Motor neuron (in vitro differentiated cells): ENCODE results near the gene CYP2A13. TPM values are rescaled to one million over a fixed set of nuclear protein-coding genes. Genes with fewer than 3 reads are reported as not detected.
A peak's percentile ranks its signal among the peaks of the same experiment; 100 is the strongest.
"Not testable (repeated sequence)": the region's sequence is repeated elsewhere in the genome, so short reads cannot be mapped to it uniquely, and the experiment has no call there.

ENCODE experiments used
- ATAC-seq, 8 experiments: fragments of 200-7000 bp; cut with Tn5 transposase; replicated peaks in 6 of 8; 2 replicates each; pipeline ENCODE4 v1.8.0; 2021; ENCODE audit warnings: mild to moderate bottlenecking in 8 of 8, moderate library complexity in 8 of 8
- H3K27ac ChIP-seq, 2 donors: fragments of 250-450 bp; sonication (Bioruptor Pico); 2 replicates each; pipeline ENCODE4 v1.9.0; 2021; ENCODE audit warnings: antibody characterized with exemption in 2 of 2, mild to moderate bottlenecking in 2 of 2, moderate library complexity in 1 of 2
- H3K4me1 ChIP-seq, 2 donors: fragments of 250-450 bp; sonication (Bioruptor Pico); replicated peaks in 1 of 2; 2 replicates each; pipeline ENCODE4 v1.6.1; 2021; ENCODE audit warnings: antibody characterized with exemption in 2 of 2, mild to moderate bottlenecking in 2 of 2, moderate library complexity in 1 of 2
- H3K4me3 ChIP-seq, 5 donors: fragments of 250-450 bp; sonication (Bioruptor Pico); 2 replicates each; pipeline ENCODE4 v1.9.0; 2021; ENCODE audit warnings: antibody characterized with exemption in 5 of 5, mild to moderate bottlenecking in 5 of 5, moderate library complexity in 4 of 5
- WGBS, 10 experiments: fragments of 450-650 bp; shearing (Covaris generic); methylation state at CpG; one replicate each; pipeline ENCODE4 v1.0.0; 2022; 5-methylcytosine and 5-hydroxymethylcytosine counted together
- in situ Hi-C, 9 experiments: fragments of 400-800 bp; cut with MboI; loops; one replicate each; pipeline ENCODE4 v1.15.0; 2021; ENCODE audit warnings: low sequenced_read_pairs in 9 of 9, low pct_unique_long_range_greater_than_20kb in 2 of 9; ENCODE audit not compliant: unreplicated experiment in 9 of 9
- total RNA-seq, 8 experiments: library from RNA; unstranded; fragments of 300-600 nt; gene quantifications; 2 replicates each; pipeline versions ENCODE4 v1.2.3 to v1.2.4, GENCODE V29; 2022

Gene CYP2A13
- total RNA-seq, 8 experiments from 2014 or later, result not detected

DNA sequence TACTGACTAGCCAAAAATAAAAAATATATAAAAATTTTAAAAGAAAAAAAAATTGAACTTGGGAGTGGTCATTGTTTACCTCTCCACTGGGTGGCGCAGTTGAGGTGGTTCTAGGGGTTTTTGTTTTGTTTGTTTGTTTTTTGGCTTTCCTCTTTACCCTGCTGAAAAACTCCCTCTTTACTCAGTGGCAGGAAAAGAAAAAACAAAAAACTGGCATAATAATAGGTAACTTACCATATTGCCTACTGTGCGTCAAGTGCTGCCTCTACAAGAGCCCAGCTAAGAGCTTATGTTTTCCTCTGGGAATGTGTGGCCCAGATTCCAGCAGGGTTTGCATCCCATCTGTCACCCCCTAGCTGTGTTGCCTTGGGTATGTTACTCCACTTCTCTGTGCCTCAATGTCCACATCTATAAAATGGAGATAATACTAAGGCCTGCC, 38.5 kb downstream of the CYP2A13 start:
- H3K4me1 ChIP-seq, H3K4me3 ChIP-seq, ATAC-seq, in situ Hi-C loops, H3K27ac ChIP-seq: not testable (repeated sequence)
- 0 to 86% (median 38%) methylated on average over 1 to 2 of the region's 2 CpGs; no CpG with 5 or more reads in 1 of the 10 experiments for WGBS, 10 experiments

DNA sequence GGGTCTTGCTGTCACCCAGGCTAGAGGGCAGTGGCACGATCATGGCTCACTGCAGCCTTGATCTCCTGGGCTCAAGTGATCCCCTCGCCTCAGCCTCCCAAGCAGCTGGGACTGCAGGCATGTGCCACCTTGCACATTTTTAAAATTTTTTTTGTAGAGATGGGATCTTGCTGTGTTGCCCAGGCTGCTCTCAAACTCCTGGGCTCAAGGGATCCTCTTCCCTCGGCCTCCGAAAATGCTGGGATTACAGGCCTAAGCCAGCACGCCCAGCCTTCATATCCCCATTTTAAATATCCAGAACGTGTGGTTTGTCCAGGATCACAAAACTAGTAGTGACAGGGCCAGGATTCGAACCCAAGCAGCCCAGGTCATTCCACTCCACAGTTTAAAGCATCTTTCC, 39.1 kb downstream of the CYP2A13 start:
- in situ Hi-C loops, H3K27ac ChIP-seq, H3K4me3 ChIP-seq, ATAC-seq, H3K4me1 ChIP-seq: not testable (repeated sequence)
- 60 to 100% (median 84%) methylated on average over 1 to 4 of the region's 7 CpGs; no CpG with 5 or more reads in 4 of the 10 experiments for whole genome bisulfite sequencing, 10 experiments

DNA sequence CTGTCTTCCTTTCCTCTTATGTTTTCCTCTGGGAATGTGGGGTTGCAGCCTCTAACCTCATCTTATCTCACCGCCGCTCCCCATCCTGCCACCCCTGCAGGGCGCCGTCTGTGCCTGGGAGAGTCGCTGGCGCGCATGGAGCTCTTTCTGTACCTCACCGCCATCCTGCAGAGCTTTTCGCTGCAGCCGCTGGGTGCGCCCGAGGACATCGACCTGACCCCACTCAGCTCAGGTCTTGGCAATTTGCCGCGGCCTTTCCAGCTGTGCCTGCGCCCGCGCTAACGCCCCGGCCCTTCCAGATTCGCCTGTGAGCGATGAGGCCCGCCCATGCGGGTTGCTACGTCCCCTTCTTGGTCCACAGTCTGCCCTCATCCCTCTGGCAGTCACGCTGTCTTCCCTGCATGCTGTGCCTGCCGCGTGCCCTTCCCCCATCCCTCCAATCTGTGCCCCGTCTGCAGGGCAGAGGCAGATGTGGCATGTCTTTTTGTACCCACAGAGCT, 39.6 kb downstream of the CYP2A13 start:
- H3K4me3 ChIP-seq, H3K27ac ChIP-seq, in situ Hi-C loops, H3K4me1 ChIP-seq: not testable (repeated sequence)
- ATAC-seq, result peak; percentile 84 to 98 (median 96)
- WGBS, 10 experiments, result no CpG with 5 or more reads among the region's 29 CpGs

- no peak for ATAC-seq
- WGBS, 10 experiments, result 38 to 84% (median 71%) methylated on average over 1 to 6 of the region's 6 CpGs; no CpG with 5 or more reads in 2 of the 10 experiments
Measured at GRCh38 chr19:41128692-41129091, 40.4 kb downstream of the CYP2A13 start.

GRCh38 chr19:41131186-41131585, 42.9 kb downstream of the CYP2A13 start:
- 0 to 73% (median 44%) methylated on average over 1 to 3 of the region's 5 CpGs; no CpG with 5 or more reads in 6 of the 10 experiments for WGBS, 10 experiments
- Histone ChIP-seq H3K4me1 (peaks cover 0 to 3% of the 10 kb centered on the region in 2 donors), H3K27ac (no peak overlapping the region), H3K4me3 (no peak overlapping the region)
- in situ Hi-C loops, result no loop called here
- ATAC-seq, result no peak

More at GRCh38 chr19:41128692-41129091, 40.4 kb downstream of the CYP2A13 start:
- in situ Hi-C loops, result no loop called here
- Histone ChIP-seq H3K4me1 (no peaks in the 10 kb centered on the region), H3K4me3 (no peak overlapping the region), H3K27ac (no peak overlapping the region)

GRCh38 chr19:41133260-41133659, 45.0 kb downstream of the CYP2A13 start:
- ATAC-seq, result no peak
- Histone ChIP-seq H3K4me1 (peaks cover 0 to 3% of the 10 kb centered on the region in 2 donors), H3K4me3 (no peak overlapping the region), H3K27ac (no peak overlapping the region)
- WGBS, 10 experiments, result 60 to 80% methylated on average over 1 of the region's 3 CpGs; no CpG with 5 or more reads in 8 of the 10 experiments
- in situ Hi-C loops, result no loop called here

DNA sequence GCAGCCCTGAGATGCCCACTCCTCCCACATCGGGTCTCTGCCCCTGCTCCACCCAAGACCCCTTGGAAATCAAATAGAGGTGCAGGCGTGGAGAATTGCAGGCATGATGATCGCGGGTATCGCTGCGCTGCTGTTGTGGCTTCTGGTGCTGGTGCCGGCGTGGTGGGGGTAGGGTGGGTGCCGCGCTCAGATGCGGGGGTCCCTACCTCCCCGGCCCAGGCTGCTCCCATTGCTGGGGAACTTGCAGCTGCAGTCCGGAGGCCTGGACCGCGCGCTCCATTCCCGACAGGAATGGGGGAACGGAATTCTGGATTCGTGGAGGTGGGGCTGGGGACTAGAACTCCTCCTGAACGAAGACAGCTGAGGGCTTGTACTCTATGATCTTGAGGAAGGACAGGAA, 46.4 kb downstream of the CYP2A13 start:
- Histone ChIP-seq H3K4me1 (peaks cover 0 to 3% of the 10 kb centered on the region in 2 donors), H3K27ac (no peak overlapping the region), H3K4me3 (no peak overlapping the region)
- no peak for ATAC-seq
- WGBS, 10 experiments, result no CpG with 5 or more reads among the region's 20 CpGs
- in situ Hi-C loops, result no loop called here

DNA sequence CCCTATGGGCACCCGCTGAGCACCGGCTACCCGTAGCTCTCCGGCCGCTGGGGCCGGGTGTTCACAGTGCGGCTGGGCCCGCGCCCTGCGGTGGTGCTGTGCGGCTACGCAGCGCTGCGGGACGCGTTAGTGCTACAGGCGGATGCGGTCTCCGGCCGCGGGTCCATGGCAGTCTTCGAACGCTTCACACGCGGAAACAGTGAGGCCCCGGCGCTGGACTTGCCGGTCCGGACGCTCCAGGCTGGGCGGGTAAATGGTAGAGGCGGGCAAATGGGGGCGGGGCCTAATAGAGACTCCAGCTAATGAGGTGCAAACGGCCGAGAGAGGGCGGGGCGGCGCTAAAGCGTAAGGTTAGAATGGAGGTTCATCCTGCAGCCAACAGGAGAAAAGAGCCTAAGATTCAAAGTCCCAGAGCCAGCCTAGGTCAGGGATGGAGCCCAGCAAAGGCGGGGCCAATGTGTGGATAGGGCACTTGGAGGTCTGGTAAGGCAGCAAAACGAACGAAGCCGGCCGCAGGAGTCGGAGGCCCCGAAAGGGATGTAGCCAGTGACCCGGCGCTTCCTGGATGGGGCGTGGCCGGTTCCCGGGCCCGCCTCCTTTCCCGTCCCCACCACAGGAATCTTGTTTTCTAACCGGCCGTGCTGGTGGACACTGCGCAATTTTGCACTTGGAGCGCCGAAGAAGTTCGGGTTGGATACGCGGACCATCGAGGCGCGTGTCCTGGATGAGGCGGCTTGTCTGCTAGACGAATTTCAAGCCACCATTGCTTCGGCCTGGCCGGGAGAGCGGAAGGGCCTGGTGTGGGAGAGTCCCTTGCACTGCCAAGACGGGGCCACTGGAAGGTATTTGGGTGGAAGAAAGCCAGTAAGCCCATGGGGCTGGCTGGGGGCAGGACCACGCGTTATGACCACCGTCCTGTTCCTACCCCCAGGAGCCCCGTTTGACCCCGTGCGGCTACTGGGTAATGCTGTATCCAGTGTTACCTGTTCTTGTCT, 47.4 kb downstream of the CYP2A13 start:
- H3K4me1 ChIP-seq, in situ Hi-C loops: not testable (repeated sequence)
- Histone ChIP-seq H3K4me3 (peak overlapping the region; percentile 33 to 57 (median 44)), H3K27ac (peak overlapping the region in 1 of 2 donors; percentile 63)
- 5% methylated on average over 10 of the region's 76 CpGs; no CpG with 5 or more reads in 9 of the 10 experiments for WGBS, 10 experiments
- peak; percentile 93 to 99 (median 96) for ATAC-seq

DNA sequence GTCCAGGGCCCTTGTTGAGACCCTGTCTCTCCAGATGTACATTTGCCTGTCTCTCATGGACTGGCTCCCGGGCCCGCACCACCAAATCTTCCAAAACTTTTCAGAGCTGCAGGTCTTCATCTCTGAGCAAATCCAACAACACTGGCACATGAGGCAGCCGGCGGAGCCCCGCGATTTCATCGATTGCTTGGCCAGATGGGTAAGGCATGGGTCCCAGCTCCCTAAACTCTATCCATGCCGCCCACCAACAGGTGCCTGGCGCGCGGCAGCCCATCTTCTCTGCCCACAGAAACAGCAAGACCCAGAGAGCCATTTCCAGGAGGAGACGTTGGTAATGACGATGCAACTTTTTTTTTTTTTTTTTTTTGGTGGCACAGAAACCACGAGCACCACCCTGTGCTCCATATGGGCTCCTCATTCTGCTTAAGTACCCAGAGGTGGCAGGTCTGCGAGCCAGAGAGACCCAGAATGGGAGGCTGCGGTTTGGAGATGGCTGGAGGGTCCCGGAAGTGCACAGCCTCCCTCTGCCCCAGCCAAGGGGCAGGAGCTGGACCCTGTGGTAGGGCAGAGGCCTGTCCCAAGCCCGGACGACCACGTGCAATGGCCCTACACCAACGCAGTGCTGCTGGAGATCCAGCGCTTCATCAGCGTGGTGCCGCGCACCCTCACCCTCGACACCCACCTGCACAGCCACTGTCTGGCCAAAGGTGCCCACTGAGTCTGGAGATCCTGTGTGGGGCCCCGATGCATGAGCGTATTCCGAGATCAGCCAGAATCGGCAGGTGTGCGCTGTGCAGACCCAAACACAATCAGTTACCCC, 48.6 kb downstream of the CYP2A13 start:
- WGBS, 10 experiments, result 87 to 100% (median 90%) methylated on average over 2 to 18 of the region's 31 CpGs; no CpG with 5 or more reads in 3 of the 10 experiments
- in situ Hi-C loops, result no loop called here
- no peak for ATAC-seq
- Histone ChIP-seq H3K27ac (no peak overlapping the region), H3K4me3 (no peak overlapping the region), H3K4me1 (peaks cover 0 to 3% of the 10 kb centered on the region in 2 donors)

- WGBS, 10 experiments, result 0 to 45% (median 39%) methylated on average over 1 to 7 of the region's 7 CpGs
- Histone ChIP-seq H3K4me1 (no peaks in the 10 kb centered on the region), H3K27ac (no peak overlapping the region), H3K4me3 (no peak overlapping the region)
- in situ Hi-C loops, result no loop called here
- peak in 3 of 8 experiments; percentile 83 to 95 (median 93) for ATAC-seq
Measured at GRCh38 chr19:41144403-41144802, 56.2 kb downstream of the CYP2A13 start.
